K562 (cell line): ENCODE measurements around the gene SLC35B1. TPM values are rescaled to one million over a fixed set of nuclear protein-coding genes. Genes with fewer than 3 reads are reported as not detected.

Experiments used
- BHLHE40 ChIP-seq: IDR thresholded peaks from 2 replicates; pipeline ENCODE4 v1.6.1; 2011; ENCODE audit warnings: low read length, improper control_type of control experiment
- CBX2 ChIP-seq: fragments of 200-600 bp; sonication (generic); IDR thresholded peaks from one replicate; pipeline ENCODE4 v1.6.1; 2012; ENCODE audit warnings: mild to moderate bottlenecking, low read length, inconsistent platforms; ENCODE audit not compliant: insufficient read depth, poor library complexity, severe bottlenecking
- EP400 ChIP-seq: fragments of 450-650 bp; IDR thresholded peaks from 2 replicates; pipeline ENCODE4 v1.6.1; 2017; ENCODE audit warnings: antibody characterized with exemption, mild to moderate bottlenecking, moderate library complexity
- ETV5 ChIP-seq: sonication (generic); formaldehyde crosslinking; IDR thresholded peaks from 2 replicates; pipeline ENCODE4 v1.4.0; 2020; ENCODE audit warnings: low read depth, mild to moderate bottlenecking, missing genetic modification reagents
- ILK ChIP-seq: fragments of 450-650 bp; IDR thresholded peaks from 2 replicates; pipeline ENCODE4 v1.6.1; 2016; ENCODE audit warnings: missing genetic modification characterization, low read depth, mild to moderate bottlenecking, missing compliant biosample characterization, moderate library complexity, borderline replicate concordance
- L3MBTL2 ChIP-seq: fragments of 450-650 bp; IDR thresholded peaks from 2 replicates; pipeline ENCODE4 v1.6.1; 2016; ENCODE audit warnings: mild to moderate bottlenecking, moderate library complexity
- MCM2 ChIP-seq: fragments of 450-650 bp; IDR thresholded peaks from 2 replicates; pipeline ENCODE4 v1.6.1; 2017; ENCODE audit warnings: low read depth, mild to moderate bottlenecking
- MYNN ChIP-seq, 2 experiments: sonication (generic); formaldehyde crosslinking in 1 of 2; IDR thresholded peaks; 2 replicates each; pipeline versions ENCODE4 v1.5.0 to v1.6.1; 2016 to 2020; ENCODE audit warnings: antibody characterized with exemption in 1 of 2, missing genetic modification reagents in 1 of 2
- NBN ChIP-seq: fragments of 450-650 bp; IDR thresholded peaks from 2 replicates; pipeline ENCODE4 v1.6.1; 2016; ENCODE audit warnings: low read depth, mild to moderate bottlenecking
- PHB ChIP-seq: fragments of 250-450 bp; sonication (Bioruptor Pico); IDR thresholded peaks from 2 replicates; pipeline ENCODE4 v1.5.0; 2021
- PTTG1 ChIP-seq: fragments of 450-650 bp; IDR thresholded peaks from 2 replicates; pipeline ENCODE4 v1.6.1; 2016; ENCODE audit warnings: low read depth, mild to moderate bottlenecking, missing genetic modification characterization, missing compliant biosample characterization
- SMAD4 ChIP-seq: fragments of 250-450 bp; sonication (Bioruptor Pico); conservative IDR thresholded peaks from 2 replicates; pipeline ENCODE4 v1.8.0; 2021; ENCODE audit warnings: inconsistent platforms, mild to moderate bottlenecking, moderate library complexity
- SMC3 ChIP-seq: conservative IDR thresholded peaks from 2 replicates; pipeline ENCODE4 v1.6.1; 2011; ENCODE audit warnings: low read depth, low read length, improper control_type of control experiment; ENCODE audit not compliant: insufficient read depth
- THRB ChIP-seq: fragments of 450-650 bp; formaldehyde crosslinking; conservative IDR thresholded peaks from 2 replicates; pipeline ENCODE4 v1.4.0; 2022; ENCODE audit warnings: mild to moderate bottlenecking, missing genetic modification characterization
- TOE1 ChIP-seq, 2 experiments: fragments of 450-650 bp in 1 of 2; sonication (generic) in 1 of 2; formaldehyde crosslinking in 1 of 2; IDR thresholded peaks; 2 replicates each; pipeline versions ENCODE4 v1.7.1 to v1.8.0; 2016 to 2022; ENCODE audit warnings: borderline replicate concordance in 2 of 2, mild to moderate bottlenecking in 2 of 2, antibody characterized with exemption in 1 of 2, inconsistent platforms in 1 of 2, low read depth in 1 of 2, missing genetic modification reagents in 1 of 2, moderate library complexity in 1 of 2
- USF2 ChIP-seq: sonication (generic); formaldehyde crosslinking; IDR thresholded peaks from 2 replicates; pipeline ENCODE4 v1.5.0; 2020; ENCODE audit warnings: missing genetic modification reagents
- ZBED1 ChIP-seq: IDR thresholded peaks from 2 replicates; pipeline ENCODE4 v1.6.1; 2014
- ZNF165 ChIP-seq: fragments of 250-450 bp; sonication (Bioruptor Pico); IDR thresholded peaks from 2 replicates; pipeline ENCODE4 v1.4.0; 2020; ENCODE audit warnings: borderline replicate concordance
- ZNF232 ChIP-seq: sonication (generic); formaldehyde crosslinking; IDR thresholded peaks from 2 replicates; pipeline ENCODE4 v1.8.0; 2022; ENCODE audit warnings: mild to moderate bottlenecking, missing genetic modification reagents
- ZNF347 ChIP-seq: fragments of 450-650 bp; formaldehyde crosslinking; IDR thresholded peaks from 2 replicates; pipeline ENCODE4 v1.4.0; 2020; ENCODE audit warnings: low read depth, mild to moderate bottlenecking, moderate library complexity
- ZNF609 ChIP-seq: sonication (generic); formaldehyde crosslinking; IDR thresholded peaks from 2 replicates; pipeline ENCODE4 v1.8.1; 2023; ENCODE audit warnings: missing genetic modification reagents, mild to moderate bottlenecking, borderline replicate concordance
- polyA plus RNA-seq, 8 experiments: library from polyadenylated mRNA; depleted of rRNA in 4 of 8; stranded (reverse) in 5 of 8; unstranded in 3 of 8; fragments of >200 nt; fragmentation: Nextera tagmentation in 2 of 8; fragmentation: Illumina TruSeq in 1 of 8; extraction: Ambion mirVana in 2 of 8; extraction: Trizol in 1 of 8; gene quantifications; 2 replicates each; pipeline versions ENCODE4 v1.2.1 to v1.2.3, GENCODE V29; 2011 to 2014; ENCODE audit warnings: inconsistent platforms in 1 of 8, missing spikeins in 1 of 8
- total RNA-seq, 7 experiments: library from RNA; depleted of rRNA in 6 of 7; stranded (reverse); fragments of >200 nt in 6 of 7; fragmentation: Illumina TruSeq in 2 of 7; extraction: Trizol in 2 of 7; gene quantifications; 2 replicates each; pipeline versions ENCODE4 v1.2.1 to v1.2.3, GENCODE V29; 2011 to 2021; ENCODE audit warnings: low replicate concordance in 1 of 7

Gene SLC35B1
- total and polyA plus RNA-seq, 9 of the 15 experiments (the other 6 are each of a cell fraction or from before 2014, with no cell fraction given): 51.4 to 87.9 (median 66.3) TPM

DNA sequence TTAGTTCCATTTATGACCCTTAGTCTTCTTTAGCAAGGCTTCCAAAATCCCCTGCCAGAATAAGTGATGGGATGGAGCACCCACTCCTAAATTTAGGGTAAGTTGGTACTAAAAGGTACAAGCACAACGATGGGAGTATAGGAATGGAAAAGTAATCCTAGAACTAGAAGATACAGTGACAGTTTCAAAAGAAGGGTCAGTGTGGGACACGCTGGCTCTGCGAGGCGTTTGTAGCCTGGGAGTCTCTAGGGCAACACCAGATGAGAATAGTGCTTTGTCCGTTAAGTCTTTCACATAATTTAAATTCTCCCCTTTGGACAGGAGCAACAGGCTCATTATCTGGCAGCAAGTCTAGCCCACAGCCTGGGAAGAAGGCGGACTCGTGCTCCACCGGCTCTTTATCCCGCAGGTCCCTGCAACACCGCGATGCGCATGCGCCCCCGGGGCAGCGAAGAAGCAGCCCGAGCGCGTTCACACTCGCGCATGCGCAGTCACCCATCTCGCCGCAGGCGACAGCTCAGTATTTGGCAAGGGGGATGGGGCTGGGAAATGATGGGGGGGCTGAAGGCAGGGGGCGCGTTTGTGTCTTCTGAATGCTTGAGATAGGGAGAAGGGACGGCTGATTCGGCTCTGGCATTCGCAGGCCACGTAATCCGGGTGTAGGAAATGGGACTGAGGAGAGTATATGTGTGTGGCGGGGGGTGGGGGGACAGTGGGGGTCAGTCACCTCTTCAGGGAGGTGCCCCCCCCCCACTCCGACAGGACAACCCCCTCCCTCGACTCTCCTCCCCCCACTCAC is 30.4 kb downstream of the SLC35B1 start (continued):
- TF ChIP-seq L3MBTL2 (peak; percentile 45; the same call in 1 of the 2 replicates), ZNF609 (CRISPR knock-in tag) (no peak), ZNF232 (CRISPR knock-in tag) (no peak), ZNF165 (CRISPR knock-in tag) (no peak), USF2 (CRISPR knock-in tag) (no peak), SMC3 (no peak), THRB (no peak), ZNF347 (CRISPR knock-in tag) (no peak), BHLHE40 (no peak; the same call in 1 of the 2 replicates), TOE1 (IDR thresholded peaks at IDR 0.05; ENCODE audit: borderline replicate concordance) (no peak), TOE1 (CRISPR knock-in tag; IDR thresholded peaks at IDR 0.05; ENCODE audit: borderline replicate concordance, low read depth) (no peak), NBN (0 out of 2 replicates have a peak, but pooled peaks have one; percentile 14), ETV5 (CRISPR knock-in tag) (no peak), MYNN (IDR thresholded peaks at IDR 0.05) (peak; percentile 80), MYNN (CRISPR knock-in tag; IDR thresholded peaks at IDR 0.05) (no peak), CBX2 (no peak), ILK (tag) (no peak), PTTG1 (tag) (no peak), MCM2 (no peak), ZBED1 (no peak), SMAD4 (CRISPR knock-in tag) (no peak; the same call in 1 of the 2 replicates), PHB (no peak), EP400 (no peak)
